ENCODE measurements around the gene USO1.

The USO1 gene

DNA sequence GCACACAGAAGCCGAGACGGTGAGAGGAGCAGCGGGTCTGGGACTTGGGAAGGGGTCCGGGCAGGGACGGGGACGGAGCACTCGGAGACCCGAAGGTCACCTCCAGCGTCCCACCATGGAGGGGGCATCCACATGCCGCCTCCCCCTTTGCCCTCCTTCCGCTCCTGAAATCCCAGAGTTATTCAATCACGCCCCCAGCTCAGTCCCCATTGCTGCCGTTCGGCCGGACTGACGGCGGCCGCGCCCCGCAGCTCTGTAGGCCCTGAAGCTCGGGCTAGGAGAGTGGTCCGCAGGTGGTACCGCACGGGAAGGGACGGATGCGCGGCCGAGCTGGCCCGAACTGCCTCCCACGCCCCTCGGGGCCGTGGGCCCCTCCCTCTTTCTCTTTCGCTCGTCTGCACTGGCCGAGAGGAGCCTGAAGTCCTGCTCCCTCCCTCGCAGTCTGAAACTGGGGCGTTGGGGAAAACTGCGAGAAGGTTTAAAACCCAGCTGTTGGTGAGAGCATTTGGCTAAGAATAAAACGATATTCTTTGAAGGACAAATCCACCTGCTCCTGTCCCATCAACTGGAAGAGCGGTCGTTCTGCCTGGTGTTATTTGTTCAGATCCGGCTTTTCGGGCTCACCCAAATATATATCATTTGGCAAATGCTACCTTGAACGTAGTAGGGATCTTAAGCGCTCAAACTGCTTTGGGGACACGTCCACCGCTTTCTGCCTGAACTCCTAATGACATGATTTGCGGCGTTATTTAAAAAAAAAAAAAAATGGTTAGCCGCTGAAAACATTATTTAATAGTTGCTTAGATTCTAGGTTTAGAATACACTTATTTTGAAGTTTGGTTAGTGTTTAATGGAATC lies 719 bp downstream of the USO1 start:
- no peak for TF ChIP-seq GATA3 (IDR thresholded peaks at IDR 0.05; ENCODE audit: low read depth, low read length)
- TF ChIP-seq GATA2 (IDR thresholded peaks at IDR 0.05; ENCODE audit: low read depth, low read length): no peak

DNA sequence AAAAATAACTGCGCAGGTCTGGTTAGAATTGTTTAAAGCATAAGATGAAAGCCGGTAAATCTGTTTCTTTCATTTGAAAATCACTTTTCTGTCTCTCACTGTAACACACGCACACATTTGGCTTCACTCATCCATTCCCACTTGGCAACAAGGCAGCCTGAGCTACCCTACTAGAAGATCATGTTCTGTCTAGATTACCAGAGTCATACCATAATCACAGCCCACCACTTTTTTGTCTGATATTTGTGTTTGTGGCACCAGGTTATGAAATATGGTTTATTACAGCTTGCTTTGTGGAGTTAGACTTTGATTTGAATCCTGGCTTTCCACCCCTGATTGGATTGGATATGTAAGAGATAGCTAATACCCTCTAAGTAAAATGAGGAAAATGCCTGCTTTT lies 2.2 kb downstream of the USO1 start:
- no peak for TF ChIP-seq GATA3 (IDR thresholded peaks at IDR 0.05; ENCODE audit: low read depth, low read length)
- no peak for TF ChIP-seq GATA2 (IDR thresholded peaks at IDR 0.05; ENCODE audit: low read depth, low read length)

DNA sequence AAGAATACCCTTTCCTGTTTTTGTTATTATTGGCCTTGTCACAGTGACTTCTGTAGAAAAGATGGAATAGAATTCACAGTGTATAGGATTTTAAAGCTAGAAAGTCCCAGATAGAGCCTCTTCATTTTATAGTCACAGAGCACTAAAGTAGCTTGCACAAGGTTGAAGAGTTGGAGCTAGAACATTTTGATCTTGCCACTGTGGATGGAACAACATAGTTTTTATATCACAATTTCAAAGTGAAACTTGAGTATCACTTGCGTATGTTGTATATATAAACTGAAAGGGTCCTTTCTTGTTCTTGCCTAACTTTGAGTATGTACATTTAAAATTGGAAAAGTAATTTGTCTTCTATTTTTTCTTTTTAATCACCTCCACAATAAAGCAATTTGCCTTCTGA lies 2.7 kb downstream of the USO1 start:
- no peak for TF ChIP-seq GATA3 (IDR thresholded peaks at IDR 0.05; ENCODE audit: low read depth, low read length)
- no peak for TF ChIP-seq GATA2 (IDR thresholded peaks at IDR 0.05; ENCODE audit: low read depth, low read length)

DNA sequence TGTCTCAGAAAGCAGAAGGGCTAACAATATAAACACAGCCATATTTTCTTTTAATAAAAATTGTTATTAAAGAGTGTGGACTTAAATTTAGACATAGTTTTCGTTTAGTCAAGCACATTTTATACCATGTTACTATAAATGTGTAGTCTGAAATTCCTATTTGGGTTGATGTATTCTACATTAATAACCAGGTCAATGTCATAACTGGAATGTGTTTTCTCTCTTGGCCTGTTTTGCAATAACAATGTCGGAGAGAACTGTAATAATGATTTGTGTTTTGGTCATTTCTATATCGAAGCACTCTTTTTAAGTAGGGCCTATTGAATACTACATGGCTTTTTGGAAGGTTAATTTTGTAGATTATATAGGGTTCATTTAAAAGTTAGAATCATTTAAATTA lies 5.5 kb downstream of the USO1 start:
- no peak for TF ChIP-seq GATA3 (IDR thresholded peaks at IDR 0.05; ENCODE audit: low read depth, low read length)
- no peak for TF ChIP-seq GATA2 (IDR thresholded peaks at IDR 0.05; ENCODE audit: low read depth, low read length)

DNA sequence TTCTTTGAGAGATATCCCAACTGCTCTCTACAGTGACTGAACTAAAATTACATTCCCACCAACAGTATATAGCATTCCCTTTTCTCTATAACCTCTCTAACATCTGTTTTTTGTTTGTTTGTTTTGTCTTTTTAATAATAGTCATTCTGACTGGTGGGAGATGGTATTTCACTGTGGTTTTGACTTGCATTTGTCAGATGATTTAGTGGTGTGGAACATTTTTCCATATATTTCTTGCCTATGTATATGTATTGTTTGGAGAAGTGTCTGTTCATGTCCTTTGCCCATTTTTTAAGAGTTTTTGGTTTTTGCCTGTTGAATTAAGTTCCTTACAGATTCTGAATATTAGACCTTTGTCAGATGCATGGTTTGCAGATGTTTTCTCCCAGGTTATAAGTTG lies 9.0 kb downstream of the USO1 start:
- TF ChIP-seq GATA2 (IDR thresholded peaks at IDR 0.05; ENCODE audit: low read depth, low read length) (no peak), GATA3 (IDR thresholded peaks at IDR 0.05; ENCODE audit: low read depth, low read length) (no peak)

DNA sequence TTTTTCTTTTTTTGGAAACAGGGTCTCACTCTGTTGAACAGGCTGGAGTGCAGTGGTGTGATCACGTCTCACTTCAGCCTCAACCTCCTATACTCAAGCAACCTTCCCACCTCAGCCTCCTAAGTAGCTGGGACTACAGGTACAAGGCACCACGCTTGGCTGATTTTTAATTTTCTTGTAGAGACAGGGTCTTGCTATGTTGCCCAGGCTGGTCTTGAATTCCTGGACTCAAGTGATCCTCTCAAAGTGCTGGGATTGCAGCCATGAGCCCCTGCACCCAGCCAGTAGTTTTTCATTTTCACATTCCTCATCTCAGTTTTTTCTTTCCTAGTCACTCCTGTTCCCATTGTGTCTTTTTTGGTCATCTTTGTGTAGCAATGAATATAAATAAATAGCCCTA lies 11.1 kb downstream of the USO1 start:
- no peak for TF ChIP-seq GATA3 (IDR thresholded peaks at IDR 0.05; ENCODE audit: low read depth, low read length)
- no peak for TF ChIP-seq GATA2 (IDR thresholded peaks at IDR 0.05; ENCODE audit: low read depth, low read length)

DNA sequence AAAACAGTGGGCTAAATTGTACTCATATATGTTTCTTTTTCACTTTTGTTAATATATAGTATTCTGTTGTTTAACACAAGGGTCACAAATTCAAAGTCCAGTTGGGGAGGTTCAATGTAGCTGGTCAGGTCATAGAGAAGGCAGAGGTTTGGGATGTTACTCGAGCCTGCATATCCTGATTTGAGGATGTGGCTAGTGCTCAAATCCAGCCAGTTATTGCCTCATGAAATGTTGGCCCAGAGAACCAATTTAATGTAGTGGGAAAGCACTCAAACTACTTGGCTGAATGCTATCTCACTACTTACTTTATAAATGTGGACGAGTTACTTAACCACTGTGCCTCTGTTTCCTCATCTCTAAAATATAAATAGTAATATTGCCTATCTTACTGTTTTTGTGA lies 12.5 kb downstream of the USO1 start:
- TF ChIP-seq GATA3 (IDR thresholded peaks at IDR 0.05; ENCODE audit: low read depth, low read length): no peak
- no peak for TF ChIP-seq GATA2 (IDR thresholded peaks at IDR 0.05; ENCODE audit: low read depth, low read length)

DNA sequence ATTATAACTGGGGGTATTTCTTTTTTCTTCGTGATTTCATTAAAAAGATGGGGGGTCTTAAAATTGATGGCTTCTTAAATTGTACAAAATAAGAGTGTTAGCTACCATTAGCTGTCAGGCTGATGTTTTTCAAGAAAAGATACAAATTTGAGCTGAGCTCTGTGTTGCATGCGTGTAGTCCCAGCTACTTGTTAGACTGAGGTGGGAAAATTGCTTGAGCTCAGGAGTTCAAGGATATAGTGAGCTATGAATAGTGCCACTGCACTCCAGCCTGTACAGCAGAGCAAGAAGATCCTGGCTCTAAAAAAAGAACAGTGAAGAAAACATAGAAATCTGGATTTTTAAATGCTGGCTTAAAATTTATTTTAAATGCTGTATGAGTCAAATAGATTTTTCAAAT lies 13.0 kb downstream of the USO1 start:
- TF ChIP-seq GATA2 (IDR thresholded peaks at IDR 0.05; ENCODE audit: low read depth, low read length) (no peak), GATA3 (IDR thresholded peaks at IDR 0.05; ENCODE audit: low read depth, low read length) (no peak)

DNA sequence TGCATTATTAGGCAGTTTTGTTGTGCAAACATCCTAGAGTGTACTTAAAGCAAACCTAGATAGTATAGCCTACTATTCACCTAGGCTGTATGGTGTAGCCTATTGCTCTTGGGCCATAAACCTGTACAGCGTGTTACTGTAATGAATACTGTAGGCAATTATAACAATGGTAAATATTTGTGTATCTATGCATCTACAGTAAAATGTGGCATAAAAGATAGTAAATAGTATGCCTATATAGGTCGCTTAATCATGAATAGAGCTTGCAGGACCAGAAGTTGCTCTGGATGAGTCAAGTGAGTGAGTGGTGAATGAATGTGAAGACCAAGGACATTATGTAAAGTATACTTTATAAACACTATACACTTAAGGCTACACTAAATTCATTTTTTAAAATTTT lies 16.6 kb downstream of the USO1 start:
- TF ChIP-seq GATA2 (IDR thresholded peaks at IDR 0.05; ENCODE audit: low read depth, low read length): no peak

DNA sequence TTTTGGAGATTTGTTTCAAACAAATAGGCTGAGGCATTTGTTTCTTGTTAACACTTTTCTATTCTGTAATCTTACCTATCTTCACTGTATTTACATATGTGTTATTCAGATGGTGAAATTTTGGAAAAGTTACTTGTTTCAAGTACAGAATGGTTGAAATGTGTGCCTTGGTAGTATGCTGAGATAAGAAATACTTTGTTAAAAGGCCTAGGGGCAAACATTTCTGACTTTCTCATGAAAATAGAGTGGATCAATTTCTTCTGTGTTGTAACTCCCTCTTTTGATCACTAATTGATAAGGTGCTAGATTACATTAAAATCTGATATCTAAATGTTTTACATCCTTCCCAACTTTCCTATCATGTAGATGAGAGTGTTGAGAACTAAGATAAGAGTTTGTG lies 18.1 kb downstream of the USO1 start:
- TF ChIP-seq GATA3 (IDR thresholded peaks at IDR 0.05; ENCODE audit: low read depth, low read length) (no peak), GATA2 (IDR thresholded peaks at IDR 0.05; ENCODE audit: low read depth, low read length) (no peak)

DNA sequence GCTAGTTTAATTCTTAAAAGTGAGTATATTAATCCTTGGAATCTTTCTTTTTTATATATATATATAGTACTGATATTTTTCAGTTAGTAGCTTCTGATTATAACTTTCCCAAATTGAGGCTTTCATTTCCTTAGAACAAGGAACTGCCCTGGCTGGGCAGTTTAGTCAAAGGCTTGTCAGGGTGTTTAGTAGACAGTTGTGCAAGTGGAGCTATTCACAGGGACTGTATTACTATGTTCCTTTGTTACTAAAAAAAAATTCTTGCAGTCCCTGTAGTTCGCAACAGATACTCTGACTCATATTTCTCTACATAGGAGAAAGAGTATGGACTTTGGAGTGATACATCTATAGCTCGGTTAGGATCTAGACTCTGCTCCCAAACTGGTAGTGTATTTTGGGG lies 20.8 kb downstream of the USO1 start:
- TF ChIP-seq GATA2 (IDR thresholded peaks at IDR 0.05; ENCODE audit: low read depth, low read length): no peak
- TF ChIP-seq GATA3 (IDR thresholded peaks at IDR 0.05; ENCODE audit: low read depth, low read length): no peak

DNA sequence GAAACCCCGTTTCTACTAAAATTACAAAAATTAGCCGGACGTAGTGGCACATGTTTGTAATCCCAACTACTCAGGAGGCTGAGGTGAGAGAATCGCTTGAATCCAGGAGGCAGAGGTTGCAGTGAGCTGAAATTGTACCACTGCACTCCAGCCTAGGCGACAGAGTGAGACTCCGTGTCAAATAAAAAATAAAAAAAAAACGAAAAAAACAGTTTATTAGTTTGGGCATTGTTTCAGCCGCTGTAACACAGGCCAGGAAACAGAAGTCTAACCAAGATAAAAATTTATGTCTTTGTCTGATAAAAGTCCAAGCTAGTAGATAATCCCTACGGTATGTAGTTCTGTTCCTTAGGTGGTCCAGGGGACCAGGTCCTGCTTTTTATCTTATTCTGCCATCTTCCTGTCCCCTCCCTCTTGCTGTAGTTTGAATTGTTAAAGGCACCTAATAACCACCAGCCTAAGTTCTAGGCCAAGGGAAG lies 21.4 kb downstream of the USO1 start:
- no peak for TF ChIP-seq GATA2 (IDR thresholded peaks at IDR 0.05; ENCODE audit: low read depth, low read length)

DNA sequence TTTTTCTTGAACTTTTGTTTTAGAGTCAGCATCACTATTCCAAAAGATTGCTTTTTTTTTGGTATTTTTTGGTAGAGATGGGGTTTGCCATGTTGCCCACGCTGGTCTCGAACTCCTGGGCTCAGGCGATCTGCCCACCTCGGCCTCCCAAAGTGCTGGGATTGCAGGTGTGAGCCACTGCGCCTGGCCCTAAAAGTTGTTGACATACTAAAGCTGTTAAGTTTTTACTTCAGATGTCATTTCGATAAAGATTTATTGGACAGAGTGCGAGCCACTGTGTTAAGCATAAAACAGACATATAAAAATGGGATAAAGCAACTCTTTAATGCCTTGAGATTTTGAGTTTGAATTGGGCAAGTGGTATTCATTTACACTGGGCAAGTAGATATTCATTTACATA lies 28.3 kb downstream of the USO1 start:
- TF ChIP-seq GATA2 (IDR thresholded peaks at IDR 0.05; ENCODE audit: low read depth, low read length): no peak
- TF ChIP-seq GATA3 (IDR thresholded peaks at IDR 0.05; ENCODE audit: low read depth, low read length): no peak

DNA sequence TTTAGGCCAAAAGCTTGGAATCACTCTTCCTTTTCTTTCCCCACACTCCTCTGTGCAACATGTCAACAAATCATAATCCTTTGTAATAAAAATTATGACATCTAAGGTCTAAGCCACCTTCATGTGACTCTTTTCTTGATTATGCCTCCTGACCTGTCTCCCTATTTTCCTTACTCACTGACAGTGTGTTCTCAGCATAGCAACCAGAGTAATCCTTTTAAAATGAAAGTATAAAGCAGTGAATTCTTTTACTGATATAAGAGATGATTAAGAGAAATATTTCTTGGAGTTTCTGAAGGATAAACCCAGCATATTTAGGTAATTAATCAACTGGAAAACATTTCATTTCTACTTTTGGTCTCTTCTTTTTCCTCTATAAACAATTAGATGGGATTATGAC lies 44.7 kb downstream of the USO1 start:
- TF ChIP-seq GATA2 (IDR thresholded peaks at IDR 0.05; ENCODE audit: low read depth, low read length) (no peak), GATA3 (IDR thresholded peaks at IDR 0.05; ENCODE audit: low read depth, low read length) (no peak)

DNA sequence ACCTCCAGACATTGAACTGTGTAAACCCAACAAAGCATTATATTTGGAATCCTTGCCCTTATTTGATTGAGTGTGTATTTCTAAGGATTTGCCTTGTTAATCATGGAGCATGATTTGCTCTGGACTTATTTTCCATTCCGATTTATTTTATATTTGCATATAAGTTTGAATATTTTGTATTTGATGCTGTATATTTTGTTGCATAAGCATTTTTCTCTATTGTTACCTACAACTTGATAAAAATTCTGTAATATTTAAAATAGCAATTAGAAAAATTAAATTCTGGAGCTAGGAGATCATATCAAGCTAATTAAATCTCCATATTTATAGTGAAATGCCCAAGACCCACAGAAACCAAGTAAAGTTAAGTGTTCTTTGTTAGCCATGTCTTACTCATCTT lies 47.2 kb downstream of the USO1 start:
- TF ChIP-seq GATA3 (IDR thresholded peaks at IDR 0.05; ENCODE audit: low read depth, low read length) (no peak), GATA2 (IDR thresholded peaks at IDR 0.05; ENCODE audit: low read depth, low read length) (no peak)

DNA sequence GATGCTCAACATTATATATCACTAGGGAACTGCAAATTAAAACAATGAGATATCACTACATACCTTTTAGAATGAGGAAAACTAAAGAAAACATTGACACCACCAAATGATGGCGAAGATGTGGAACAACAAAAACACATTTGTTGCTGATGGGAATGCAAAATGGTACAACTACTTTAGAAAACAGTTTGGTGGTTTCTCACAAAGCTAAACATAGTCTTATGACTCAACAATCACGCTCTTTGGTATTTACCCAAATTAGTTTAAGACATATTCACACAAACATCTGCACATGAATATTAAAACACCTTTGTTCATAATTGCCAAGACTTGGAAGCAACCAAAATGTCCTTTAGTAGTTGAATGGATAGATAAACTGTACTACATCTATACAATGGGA lies 53.2 kb downstream of the USO1 start:
- TF ChIP-seq GATA2 (IDR thresholded peaks at IDR 0.05; ENCODE audit: low read depth, low read length): no peak
- no peak for TF ChIP-seq GATA3 (IDR thresholded peaks at IDR 0.05; ENCODE audit: low read depth, low read length)

Measured in SH-SY5Y (cell line).